ENCODE results near the gene PKMYT1. TPM values are rescaled to one million over a fixed set of nuclear protein-coding genes. Genes with fewer than 3 reads are reported as not detected.

Gene PKMYT1
- total and polyA plus RNA-seq, 2 donors: 5.3 to 16.5 TPM

- Histone ChIP-seq H3K4me1 (ENCODE audit: control insufficient read depth in 2 of 2, insufficient read depth in 2 of 2, low read length in 2 of 2) (peaks cover 7 to 34% of the 10 kb centered on the region in 2 donors), H3K4me3 (ENCODE audit: low read length in 2 of 2) (peak overlapping the region in 1 of 2 donors; percentile 92), H3K27me3 (ENCODE audit: control insufficient read depth in 2 of 2, insufficient read depth in 1 of 2, low read length in 1 of 2) (peaks cover 3 to 30% of the 10 kb centered on the region in 2 donors), H3K9me3 (ENCODE audit: control insufficient read depth in 2 of 2, insufficient read depth in 1 of 2, low read length in 1 of 2) (peaks cover 0 to 4% of the 10 kb centered on the region in 2 donors), H3K36me3 (ENCODE audit: control insufficient read depth in 2 of 2, insufficient read depth in 2 of 2, low read length in 1 of 2) (peaks cover 14 to 19% of the 10 kb centered on the region in 2 donors), H3K27ac (ENCODE audit: low read depth in 1 of 2, low read length in 1 of 2) (no peak overlapping the region)
- DNase-seq (ENCODE audit: low read depth in 6 of 9, low spot score in 9 of 9): no peak
- 85% methylated on average over 33 of the region's 33 CpGs for WGBS
These were observed 1.1 kb upstream of the PKMYT1 start for GRCh38 chr16:2981177-2981898.

- Histone ChIP-seq H3K27ac (ENCODE audit: low read depth in 1 of 2, low read length in 1 of 2) (no peak overlapping the region), H3K9me3 (ENCODE audit: control insufficient read depth in 2 of 2, insufficient read depth in 1 of 2, low read length in 1 of 2) (peaks cover 0 to 4% of the 10 kb centered on the region in 2 donors)
These were observed 498 bp downstream of the PKMYT1 start for GRCh38 chr16:2979669-2980226.

GRCh38 chr16:2977440-2977839 lies 2.8 kb downstream of the PKMYT1 start:
- WGBS: 97% methylated on average over 6 of the region's 6 CpGs
- Histone ChIP-seq H3K27ac (ENCODE audit: low read depth in 1 of 2, low read length in 1 of 2) (no peak overlapping the region), H3K36me3 (ENCODE audit: control insufficient read depth in 2 of 2, insufficient read depth in 2 of 2, low read length in 1 of 2) (peaks cover 50 to 56% of the 10 kb centered on the region in 2 donors), H3K9me3 (ENCODE audit: control insufficient read depth in 2 of 2, insufficient read depth in 1 of 2, low read length in 1 of 2) (peaks cover 0 to 9% of the 10 kb centered on the region in 2 donors), H3K27me3 (ENCODE audit: control insufficient read depth in 2 of 2, insufficient read depth in 1 of 2, low read length in 1 of 2) (peaks cover 0 to 4% of the 10 kb centered on the region in 2 donors), H3K4me1 (ENCODE audit: control insufficient read depth in 2 of 2, insufficient read depth in 2 of 2, low read length in 2 of 2) (peaks cover 7 to 28% of the 10 kb centered on the region in 2 donors), H3K4me3 (ENCODE audit: low read length in 2 of 2) (no peak overlapping the region)
- DNase-seq (ENCODE audit: low read depth in 6 of 9, low spot score in 9 of 9): no peak

More at GRCh38 chr16:2979669-2980226, 498 bp downstream of the PKMYT1 start:
- Histone ChIP-seq H3K4me3 (ENCODE audit: low read length in 2 of 2) (peak overlapping the region; percentile 87 to 92), H3K27me3 (ENCODE audit: control insufficient read depth in 2 of 2, insufficient read depth in 1 of 2, low read length in 1 of 2) (peaks cover 0 to 18% of the 10 kb centered on the region in 2 donors), H3K4me1 (ENCODE audit: control insufficient read depth in 2 of 2, insufficient read depth in 2 of 2, low read length in 2 of 2) (peaks cover 7 to 34% of the 10 kb centered on the region in 2 donors), H3K36me3 (ENCODE audit: control insufficient read depth in 2 of 2, insufficient read depth in 2 of 2, low read length in 1 of 2) (peaks cover 29 to 35% of the 10 kb centered on the region in 2 donors)
- DNase-seq (ENCODE audit: low read depth in 6 of 9, low spot score in 9 of 9): peak in 1 of 9 donors; percentile 23
- WGBS: 12% methylated on average over 43 of the region's 43 CpGs

GRCh38 chr16:2976673-2977072 lies 3.6 kb downstream of the PKMYT1 start:
- no peak for DNase-seq (ENCODE audit: low read depth in 6 of 9, low spot score in 9 of 9)
- Histone ChIP-seq H3K4me1 (ENCODE audit: control insufficient read depth in 2 of 2, insufficient read depth in 2 of 2, low read length in 2 of 2) (peaks cover 7 to 26% of the 10 kb centered on the region in 2 donors), H3K36me3 (ENCODE audit: control insufficient read depth in 2 of 2, insufficient read depth in 2 of 2, low read length in 1 of 2) (peaks cover 53 to 63% of the 10 kb centered on the region in 2 donors), H3K4me3 (ENCODE audit: low read length in 2 of 2) (no peak overlapping the region), H3K9me3 (ENCODE audit: control insufficient read depth in 2 of 2, insufficient read depth in 1 of 2, low read length in 1 of 2) (peaks cover 0 to 9% of the 10 kb centered on the region in 2 donors), H3K27ac (ENCODE audit: low read depth in 1 of 2, low read length in 1 of 2) (no peak overlapping the region), H3K27me3 (ENCODE audit: control insufficient read depth in 2 of 2, insufficient read depth in 1 of 2, low read length in 1 of 2) (peaks cover 0 to 2% of the 10 kb centered on the region in 2 donors)
- WGBS: 98% methylated on average over 15 of the region's 15 CpGs

GRCh38 chr16:2976201-2976600 lies 4.0 kb downstream of the PKMYT1 start:
- Histone ChIP-seq H3K27ac (ENCODE audit: low read depth in 1 of 2, low read length in 1 of 2) (no peak overlapping the region), H3K9me3 (ENCODE audit: control insufficient read depth in 2 of 2, insufficient read depth in 1 of 2, low read length in 1 of 2) (peaks cover 0 to 9% of the 10 kb centered on the region in 2 donors), H3K27me3 (ENCODE audit: control insufficient read depth in 2 of 2, insufficient read depth in 1 of 2, low read length in 1 of 2) (no peaks in the 10 kb centered on the region), H3K36me3 (ENCODE audit: control insufficient read depth in 2 of 2, insufficient read depth in 2 of 2, low read length in 1 of 2) (peaks cover 53 to 67% of the 10 kb centered on the region in 2 donors), H3K4me3 (ENCODE audit: low read length in 2 of 2) (no peak overlapping the region), H3K4me1 (ENCODE audit: control insufficient read depth in 2 of 2, insufficient read depth in 2 of 2, low read length in 2 of 2) (peaks cover 7 to 21% of the 10 kb centered on the region in 2 donors)
- DNase-seq (ENCODE audit: low read depth in 6 of 9, low spot score in 9 of 9): no peak
- WGBS: 98% methylated on average over 7 of the region's 7 CpGs

GRCh38 chr16:2975161-2975795 lies 5.0 kb downstream of the PKMYT1 start:
- no peaks in the 10 kb centered on the region for H3K27me3 ChIP-seq (ENCODE audit: control insufficient read depth in 2 of 2, insufficient read depth in 1 of 2, low read length in 1 of 2)
- peaks cover 53 to 71% of the 10 kb centered on the region in 2 donors for H3K36me3 ChIP-seq (ENCODE audit: control insufficient read depth in 2 of 2, insufficient read depth in 2 of 2, low read length in 1 of 2)
- no peak overlapping the region for H3K27ac ChIP-seq (ENCODE audit: low read depth in 1 of 2, low read length in 1 of 2)
- no peak overlapping the region for H3K4me3 ChIP-seq (ENCODE audit: low read length in 2 of 2)
- WGBS: 98% methylated on average over 28 of the region's 28 CpGs
- H3K4me1 ChIP-seq (ENCODE audit: control insufficient read depth in 2 of 2, insufficient read depth in 2 of 2, low read length in 2 of 2): peaks cover 11 to 24% of the 10 kb centered on the region in 2 donors
- H3K9me3 ChIP-seq (ENCODE audit: control insufficient read depth in 2 of 2, insufficient read depth in 1 of 2, low read length in 1 of 2): peaks cover 0 to 9% of the 10 kb centered on the region in 2 donors
- no peak for DNase-seq (ENCODE audit: low read depth in 6 of 9, low spot score in 9 of 9)

GRCh38 chr16:2974319-2975056 lies 5.8 kb downstream of the PKMYT1 start:
- Histone ChIP-seq H3K4me1 (ENCODE audit: control insufficient read depth in 2 of 2, insufficient read depth in 2 of 2, low read length in 2 of 2) (peaks cover 12 to 21% of the 10 kb centered on the region in 2 donors), H3K27ac (ENCODE audit: low read depth in 1 of 2, low read length in 1 of 2) (no peak overlapping the region), H3K4me3 (ENCODE audit: low read length in 2 of 2) (no peak overlapping the region), H3K27me3 (ENCODE audit: control insufficient read depth in 2 of 2, insufficient read depth in 1 of 2, low read length in 1 of 2) (no peaks in the 10 kb centered on the region), H3K9me3 (ENCODE audit: control insufficient read depth in 2 of 2, insufficient read depth in 1 of 2, low read length in 1 of 2) (peaks cover 0 to 9% of the 10 kb centered on the region in 2 donors), H3K36me3 (ENCODE audit: control insufficient read depth in 2 of 2, insufficient read depth in 2 of 2, low read length in 1 of 2) (peaks cover 53 to 71% of the 10 kb centered on the region in 2 donors)
- no peak for DNase-seq (ENCODE audit: low read depth in 6 of 9, low spot score in 9 of 9)
- 98% methylated on average over 15 of the region's 15 CpGs for WGBS

GRCh38 chr16:2973605-2974318 lies 6.5 kb downstream of the PKMYT1 start:
- no peak for DNase-seq (ENCODE audit: low read depth in 6 of 9, low spot score in 9 of 9)

More at GRCh38 chr16:2973605-2974318, 6.5 kb downstream of the PKMYT1 start:
- H3K4me3 ChIP-seq (ENCODE audit: low read length in 2 of 2): no peak overlapping the region
- H3K36me3 ChIP-seq (ENCODE audit: control insufficient read depth in 2 of 2, insufficient read depth in 2 of 2, low read length in 1 of 2): peaks cover 53 to 71% of the 10 kb centered on the region in 2 donors
- WGBS: 97% methylated on average over 17 of the region's 17 CpGs
- H3K4me1 ChIP-seq (ENCODE audit: control insufficient read depth in 2 of 2, insufficient read depth in 2 of 2, low read length in 2 of 2): peaks cover 11 to 19% of the 10 kb centered on the region in 2 donors
- peaks cover 1 to 3% of the 10 kb centered on the region in 2 donors for H3K27me3 ChIP-seq (ENCODE audit: control insufficient read depth in 2 of 2, insufficient read depth in 1 of 2, low read length in 1 of 2)
- H3K9me3 ChIP-seq (ENCODE audit: control insufficient read depth in 2 of 2, insufficient read depth in 1 of 2, low read length in 1 of 2): peaks cover 0 to 10% of the 10 kb centered on the region in 2 donors
- H3K27ac ChIP-seq (ENCODE audit: low read depth in 1 of 2, low read length in 1 of 2): no peak overlapping the region
